Heart left ventricle (tissue), 13 donors: Measurements from ENCODE around the gene CMPK2.

Experiments used
- POLR2A ChIP-seq, 2 donors: fragments of 450-650 bp; IDR thresholded peaks; one replicate each; pipeline ENCODE4 v1.6.1; 2017; ENCODE audit warnings: antibody characterized with exemption in 2 of 2, mild to moderate bottlenecking in 2 of 2, moderate library complexity in 2 of 2
- TF ChIP-seq, protein P1 (sequence below), 12 donors: fragments of 200-600 bp; sonication (generic) in 4 of 12; IDR thresholded peaks; one replicate each; pipeline versions ENCODE4 v1.5.0 to v1.8.0; 2018 to 2022; ENCODE audit warnings: antibody characterized with exemption in 12 of 12, mild to moderate bottlenecking in 5 of 12
- donor health status: ischemic (EF 13 %, LVEDD 7.1; RV severe dilation, severe dysfunction).
- donor health status: DM: no; HTN: yes; CAD: no.
- donor health status: DM: no; HTN: no; CAD: no.
- donor health status: ischemic (EF 25% LVEDD 6.9; RV normal size, moderate dysfunction).
- donor health status: ischemic (EF 25% LVEDD 5.7; RV mildly dilated, moderate dysfunction).
- donor health status: ischemic (EF 35%, LVEDD 5.7; RV mildly dilated, moderate dysfunction).
- donor health status: nonischemic (EF 11% LVEDD 7.7; RV severe dilation, severe dysfunction).
- donor health status: DM: yes; HTN: yes; CAD: no.
- donor health status: PGD.
- donor health status: ischemic (EF 29% LVEDD 5.4; RV normal size, mild dysfunction).
- donor health status: nonischemic (EF 23%, LVEDD 6.1; RV moderate dilation, normal function).

DNA sequence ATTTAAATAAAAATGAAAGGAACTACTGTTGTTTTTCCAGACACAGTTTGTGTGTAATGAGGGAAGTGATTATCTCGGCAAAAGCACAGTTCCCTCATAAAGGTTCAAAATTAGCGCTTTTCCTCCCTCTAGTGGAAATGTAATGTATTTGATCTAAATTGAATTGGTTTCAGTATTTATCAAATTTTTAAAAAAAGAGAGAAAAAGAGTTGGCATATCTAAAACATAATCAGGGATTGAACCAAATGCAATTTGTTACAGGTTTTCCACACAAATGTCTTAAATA, 37.5 kb downstream of the CMPK2 start:
- TF ChIP-seq, protein P1, sequence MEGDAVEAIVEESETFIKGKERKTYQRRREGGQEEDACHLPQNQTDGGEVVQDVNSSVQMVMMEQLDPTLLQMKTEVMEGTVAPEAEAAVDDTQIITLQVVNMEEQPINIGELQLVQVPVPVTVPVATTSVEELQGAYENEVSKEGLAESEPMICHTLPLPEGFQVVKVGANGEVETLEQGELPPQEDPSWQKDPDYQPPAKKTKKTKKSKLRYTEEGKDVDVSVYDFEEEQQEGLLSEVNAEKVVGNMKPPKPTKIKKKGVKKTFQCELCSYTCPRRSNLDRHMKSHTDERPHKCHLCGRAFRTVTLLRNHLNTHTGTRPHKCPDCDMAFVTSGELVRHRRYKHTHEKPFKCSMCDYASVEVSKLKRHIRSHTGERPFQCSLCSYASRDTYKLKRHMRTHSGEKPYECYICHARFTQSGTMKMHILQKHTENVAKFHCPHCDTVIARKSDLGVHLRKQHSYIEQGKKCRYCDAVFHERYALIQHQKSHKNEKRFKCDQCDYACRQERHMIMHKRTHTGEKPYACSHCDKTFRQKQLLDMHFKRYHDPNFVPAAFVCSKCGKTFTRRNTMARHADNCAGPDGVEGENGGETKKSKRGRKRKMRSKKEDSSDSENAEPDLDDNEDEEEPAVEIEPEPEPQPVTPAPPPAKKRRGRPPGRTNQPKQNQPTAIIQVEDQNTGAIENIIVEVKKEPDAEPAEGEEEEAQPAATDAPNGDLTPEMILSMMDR (IDR thresholded peaks at IDR 0.05), result peak; percentile 42 to 72 (median 54)
- TF ChIP-seq POLR2A (IDR thresholded peaks at IDR 0.05), result no peak
